Right lobe of liver (tissue), 4 donors: ENCODE results near the gene DNASE1L3.

ENCODE experiments used
- CTCF ChIP-seq, 4 donors: fragments of 200-600 bp in 3 of 4; fragments of 450-650 bp in 1 of 4; IDR thresholded peaks; one replicate each; pipeline versions ENCODE4 v1.5.1 to v1.8.0; 2016 to 2022; ENCODE audit warnings: antibody characterized with exemption in 4 of 4, mild to moderate bottlenecking in 2 of 4
- POLR2A ChIP-seq: fragments of 450-650 bp; IDR thresholded peaks from one replicate; pipeline ENCODE4 v1.6.1; 2017; ENCODE audit warnings: antibody characterized with exemption, mild to moderate bottlenecking
- donor health status: DM: no; HTN: no; CAD: no.
- donor health status: DM: no; HTN: no; CAD: no.
- donor health status: DM: no; HTN: yes; CAD: no.

- TF ChIP-seq CTCF (IDR thresholded peaks at IDR 0.05) (no peak), POLR2A (peak; percentile 50)
Observed at GRCh38 chr3:58164199-58164879, 46.4 kb downstream of the DNASE1L3 start.
